DND-41 (cell line): Measurements from ENCODE around the gene OR52N5.

Source experiments
- ATAC-seq: fragments of 200-7000 bp; cut with Tn5 transposase; 3 replicates; pipeline ENCODE4 v1.9.1; 2021; ENCODE audit warnings: low read depth; ENCODE audit not compliant: insufficient read depth
- DNase-seq: peaks from one replicate; pipeline ENCODE4 v3.0.0-alpha.2; 2020
- H2AFZ ChIP-seq: 2 replicates; pipeline ENCODE4 v1.6.0; 2012; ENCODE audit warnings: low read depth, low read length
- H3K27ac ChIP-seq: 2 replicates; pipeline ENCODE4 v1.5.1; 2012; ENCODE audit warnings: low read length, inconsistent platforms
- H3K27me3 ChIP-seq: fragments of 200-600 bp; sonication (generic); 2 replicates; pipeline ENCODE4 v1.6.0; 2012; ENCODE audit warnings: low read length, mild to moderate bottlenecking, inconsistent platforms; ENCODE audit not compliant: insufficient read depth, poor library complexity
- H3K36me3 ChIP-seq: 2 replicates; pipeline ENCODE4 v1.5.1; 2012; ENCODE audit warnings: low read length, inconsistent platforms; ENCODE audit not compliant: insufficient read depth
- H3K4me1 ChIP-seq: 2 replicates; pipeline ENCODE4 v1.5.1; 2012; ENCODE audit warnings: mild to moderate bottlenecking, low read length; ENCODE audit not compliant: insufficient read depth
- H3K4me2 ChIP-seq: 2 replicates; pipeline ENCODE4 v1.6.0; 2012; ENCODE audit warnings: mild to moderate bottlenecking, moderate library complexity, low read length, inconsistent platforms; ENCODE audit not compliant: insufficient read depth
- H3K4me3 ChIP-seq, 2 experiments: fragments of 200-600 bp in 1 of 2; shearing (Covaris generic) in 1 of 2; 2 replicates each; pipeline ENCODE4 v1.5.1; 2012 to 2016; ENCODE audit warnings: inconsistent platforms in 2 of 2, low read length in 2 of 2, mild to moderate bottlenecking in 2 of 2, low read depth in 1 of 2, moderate library complexity in 1 of 2
- H3K79me2 ChIP-seq: 2 replicates; pipeline ENCODE4 v1.6.0; 2012; ENCODE audit warnings: low read length, inconsistent platforms; ENCODE audit not compliant: insufficient read depth
- H3K9ac ChIP-seq: 2 replicates; pipeline ENCODE4 v1.6.0; 2012; ENCODE audit warnings: low read depth, mild to moderate bottlenecking, inconsistent platforms, low read length, moderate library complexity
- H3K9me3 ChIP-seq: 2 replicates; pipeline ENCODE4 v1.5.1; 2012; ENCODE audit warnings: low read length, moderate library complexity, mild to moderate bottlenecking, inconsistent platforms; ENCODE audit not compliant: insufficient read depth, severe bottlenecking
- H4K20me1 ChIP-seq: 2 replicates; pipeline ENCODE4 v1.6.0; 2012; ENCODE audit warnings: low read length; ENCODE audit not compliant: insufficient read depth
- EZH2 ChIP-seq: IDR thresholded peaks from 3 replicates; pipeline ENCODE4 v1.6.1; 2012; ENCODE audit warnings: borderline replicate concordance, low read depth, mild to moderate bottlenecking, moderate library complexity, low read length, inconsistent platforms; ENCODE audit not compliant: severe bottlenecking
- TF ChIP-seq, protein P1 (sequence below): IDR thresholded peaks from 2 replicates; pipeline ENCODE4 v1.5.1; 2012; ENCODE audit warnings: borderline replicate concordance, low read length, moderate library complexity, mild to moderate bottlenecking; ENCODE audit not compliant: poor library complexity, severe bottlenecking; ENCODE audit errors: extremely low read depth

Gene OR52N5

GRCh38 chr11:5791165-5791564 lies 8.0 kb upstream of the OR52N5 start, which contains the start of gene OR52N1:
Gene OR52N1, minus strand, starts transcription at chr11:5791265. Its CDS starts 2,449 bp downstream, at chr11:5788816.
- H4K20me1 ChIP-seq, result no peaks in the 10 kb centered on the region
- no peaks in the 10 kb centered on the region for H3K36me3 ChIP-seq
- DNase-seq (no peak), ATAC-seq (no peak)
- no peaks in the 10 kb centered on the region for H3K27me3 ChIP-seq
- no peaks in the 10 kb centered on the region for H3K79me2 ChIP-seq
- no peak within 1 kb of the TSS for H3K4me2 ChIP-seq
- no peak within 1 kb of the TSS for H3K9ac ChIP-seq
- no peaks in the 10 kb centered on the region for H3K4me1 ChIP-seq
- no peak within 1 kb of the TSS for H2AFZ ChIP-seq
- no peak for TF ChIP-seq EZH2
- TF ChIP-seq, protein P1, sequence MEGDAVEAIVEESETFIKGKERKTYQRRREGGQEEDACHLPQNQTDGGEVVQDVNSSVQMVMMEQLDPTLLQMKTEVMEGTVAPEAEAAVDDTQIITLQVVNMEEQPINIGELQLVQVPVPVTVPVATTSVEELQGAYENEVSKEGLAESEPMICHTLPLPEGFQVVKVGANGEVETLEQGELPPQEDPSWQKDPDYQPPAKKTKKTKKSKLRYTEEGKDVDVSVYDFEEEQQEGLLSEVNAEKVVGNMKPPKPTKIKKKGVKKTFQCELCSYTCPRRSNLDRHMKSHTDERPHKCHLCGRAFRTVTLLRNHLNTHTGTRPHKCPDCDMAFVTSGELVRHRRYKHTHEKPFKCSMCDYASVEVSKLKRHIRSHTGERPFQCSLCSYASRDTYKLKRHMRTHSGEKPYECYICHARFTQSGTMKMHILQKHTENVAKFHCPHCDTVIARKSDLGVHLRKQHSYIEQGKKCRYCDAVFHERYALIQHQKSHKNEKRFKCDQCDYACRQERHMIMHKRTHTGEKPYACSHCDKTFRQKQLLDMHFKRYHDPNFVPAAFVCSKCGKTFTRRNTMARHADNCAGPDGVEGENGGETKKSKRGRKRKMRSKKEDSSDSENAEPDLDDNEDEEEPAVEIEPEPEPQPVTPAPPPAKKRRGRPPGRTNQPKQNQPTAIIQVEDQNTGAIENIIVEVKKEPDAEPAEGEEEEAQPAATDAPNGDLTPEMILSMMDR, result no peak
- H3K9me3 ChIP-seq, result no peaks in the 10 kb centered on the region
- no peak within 1 kb of the TSS for H3K4me3 ChIP-seq
- H3K27ac ChIP-seq, result no peak within 1 kb of the TSS

DNA sequence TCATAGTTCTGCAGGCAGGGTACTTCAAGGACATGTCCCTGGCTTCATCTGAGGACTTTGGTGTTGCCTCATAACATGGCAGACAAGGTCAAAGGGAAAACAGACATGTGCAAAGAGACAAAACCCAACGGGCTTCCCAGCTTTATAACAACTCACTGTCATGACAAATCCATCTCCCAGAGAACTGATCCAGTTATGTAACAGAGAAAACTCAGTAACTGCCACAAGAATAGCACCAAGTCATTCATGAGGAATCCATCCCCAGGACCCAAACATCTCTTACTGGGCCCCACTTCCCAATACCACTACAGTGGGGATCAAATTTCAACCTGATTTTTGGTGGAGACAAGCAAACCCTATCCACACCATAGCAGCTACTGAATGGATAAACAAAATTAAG lies 16.1 kb downstream of the OR52N5 start:
- no peak overlapping the region for H2AFZ ChIP-seq
- H3K4me1 ChIP-seq, result no peaks in the 10 kb centered on the region
- no peaks in the 10 kb centered on the region for H3K9me3 ChIP-seq
- H3K4me3 ChIP-seq, result no peak overlapping the region
- DNase-seq (no peak), ATAC-seq (no peak)
- H3K36me3 ChIP-seq, result no peaks in the 10 kb centered on the region
- H3K27me3 ChIP-seq, result no peaks in the 10 kb centered on the region
- H4K20me1 ChIP-seq, result no peaks in the 10 kb centered on the region
- no peak overlapping the region for H3K27ac ChIP-seq
- no peaks in the 10 kb centered on the region for H3K79me2 ChIP-seq
- TF ChIP-seq EZH2, result no peak
- TF ChIP-seq, protein P1, result no peak
- H3K4me2 ChIP-seq, result no peak overlapping the region
- H3K9ac ChIP-seq, result no peak overlapping the region

DNA sequence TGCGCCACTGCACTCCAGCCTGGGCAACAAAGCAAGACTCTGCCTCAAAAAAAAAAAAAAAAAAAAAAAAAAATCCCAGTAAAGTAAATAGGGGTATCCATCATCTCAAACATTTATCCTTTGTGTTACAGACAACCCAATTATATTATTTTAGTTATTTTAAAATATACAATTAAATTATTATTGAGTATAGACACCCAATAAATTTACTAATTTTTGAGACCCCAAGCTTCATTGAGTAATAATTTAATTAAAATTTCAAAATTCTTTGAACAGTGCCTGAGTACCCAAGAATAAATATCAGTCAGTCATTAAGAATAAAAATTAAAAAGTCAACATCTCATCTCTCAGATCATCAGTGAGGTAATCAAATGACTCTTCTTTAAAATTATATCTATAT lies 29.2 kb downstream of the OR52N5 start, which contains the start of gene OR52N4:
OR52N4 (plus strand) TSS at position 301 of the 400 bp plus-strand sequence. CDS start 498 bp downstream, outside the sequence.
- Histone ChIP-seq H3K4me3 (no peak within 1 kb of the TSS), H3K9ac (no peak within 1 kb of the TSS), H3K27me3 (peaks cover 20% of the 10 kb centered on the region), H4K20me1 (no peaks in the 10 kb centered on the region), H3K4me2 (no peak within 1 kb of the TSS), H3K27ac (no peak within 1 kb of the TSS), H3K4me1 (no peaks in the 10 kb centered on the region), H3K9me3 (no peaks in the 10 kb centered on the region), H3K36me3 (no peaks in the 10 kb centered on the region), H3K79me2 (no peaks in the 10 kb centered on the region), H2AFZ (no peak within 1 kb of the TSS)
- DNase-seq (no peak), ATAC-seq (no peak)
- TF ChIP-seq EZH2, result no peak
- TF ChIP-seq, protein P1, result no peak

- Histone ChIP-seq H3K79me2 (no peaks in the 10 kb centered on the region), H2AFZ (no peak overlapping the region), H3K4me2 (no peak overlapping the region), H3K9me3 (no peaks in the 10 kb centered on the region), H3K4me1 (no peaks in the 10 kb centered on the region), H4K20me1 (no peaks in the 10 kb centered on the region), H3K4me3 (no peak overlapping the region), H3K36me3 (no peaks in the 10 kb centered on the region), H3K27me3 (peaks cover 16% of the 10 kb centered on the region), H3K9ac (no peak overlapping the region), H3K27ac (no peak overlapping the region)
- no peak for TF ChIP-seq EZH2
- TF ChIP-seq, protein P1, result no peak
- no peak for ATAC-seq
- DNase-seq, result no peak
Measured at GRCh38 chr11:5749836-5750235, 33.3 kb downstream of the OR52N5 start.
